Activated naive CD8-positive, alpha-beta T cell treated with anti-CD3 and anti-CD28 coated beads, Interleukin-2, amount 10 ng/mL, durations not matched to agents 7 days and 5 days (primary cell): ENCODE data around the gene GGA1. TPM values are rescaled to one million over a fixed set of nuclear protein-coding genes. Genes with fewer than 3 reads are reported as not detected.

Experiments
- ATAC-seq: fragments of 150-1000 bp; cut with Tn5 transposase; one replicate; pipeline ENCODE4 v1.10.0; 2021; ENCODE audit warnings: low read depth, moderate library complexity
- POLR2A ChIA-PET: fragments of 350-600 bp; sonication (Branson Sonifier 250); formaldehyde crosslinking; loops from one replicate; lab custom pipeline; 2021; ENCODE audit warnings: antibody characterized with exemption; lab: Charles Lee
- DNase-seq: peaks from one replicate; pipeline ENCODE4 v3.0.0; 2021
- H3K27ac Mint-ChIP-seq: one replicate; pipeline ENCODE4 v1.8.0; 2022; ENCODE audit warnings: mild to moderate bottlenecking, mixed read lengths
- H3K27me3 Mint-ChIP-seq: one replicate; pipeline ENCODE4 v1.8.0; 2022; ENCODE audit warnings: mild to moderate bottlenecking, moderate library complexity, mixed read lengths
- H3K36me3 Mint-ChIP-seq: one replicate; pipeline ENCODE4 v1.8.0; 2021; ENCODE audit warnings: mild to moderate bottlenecking, mixed read lengths
- H3K4me1 Mint-ChIP-seq: one replicate; pipeline ENCODE4 v1.8.0; 2021; ENCODE audit warnings: mixed read lengths
- H3K4me3 Mint-ChIP-seq: one replicate; pipeline ENCODE4 v1.8.0; 2022; ENCODE audit warnings: mild to moderate bottlenecking, moderate library complexity, mixed read lengths
- H3K9me3 Mint-ChIP-seq: one replicate; pipeline ENCODE4 v1.8.0; 2021; ENCODE audit warnings: mixed read lengths
- total RNA-seq, 2 experiments: library from RNA; stranded (reverse); gene quantifications; one replicate each; pipeline ENCODE4 v1.2.3, GENCODE V29; 2021

GGA1 gene
- total RNA-seq, 2 experiments from 2014 or later: 75.3 to 79.5 TPM

GRCh38 chr22:37632174-37633088, 23.8 kb downstream of the GGA1 start:
- DNase-seq (peak; percentile 62), ATAC-seq (peak; percentile 6)
- peaks cover 7% of the 10 kb centered on the region for H3K36me3 Mint-ChIP-seq
- peak overlapping the region; percentile 82 for H3K4me3 Mint-ChIP-seq
- POLR2A ChIA-PET: interaction anchor here (0.6 to 3.4 kb wide), 8 partner anchors 11 to 47 kb away, joined by 3 to 51 read pairs (median 6); partner anchors contain the start of genes GGA1 and PDXP
- no peaks in the 10 kb centered on the region for H3K27me3 Mint-ChIP-seq
- peaks cover 65% of the 10 kb centered on the region for H3K4me1 Mint-ChIP-seq
- H3K27ac Mint-ChIP-seq: peak overlapping the region; percentile 99
- H3K9me3 Mint-ChIP-seq: no peaks in the 10 kb centered on the region

- POLR2A ChIA-PET: interaction anchor here (0.6 to 3.4 kb wide), 11 partner anchors 8 to 48 kb away, joined by 3 to 51 read pairs (median 4); partner anchors contain the start of genes GGA1 and PDXP
- H3K36me3 Mint-ChIP-seq: peaks cover 7% of the 10 kb centered on the region
Observed at GRCh38 chr22:37633089-37633624, 24.5 kb downstream of the GGA1 start.

GRCh38 chr22:37633625-37634416, 25.2 kb downstream of the GGA1 start:
- Mint-ChIP-seq H3K9me3 (no peaks in the 10 kb centered on the region), H3K27ac (peak overlapping the region; percentile 99), H3K4me3 (peak overlapping the region; percentile 82), H3K36me3 (peaks cover 7% of the 10 kb centered on the region), H3K27me3 (no peaks in the 10 kb centered on the region), H3K4me1 (peaks cover 67% of the 10 kb centered on the region)
- peak; percentile 62 for ATAC-seq
- POLR2A ChIA-PET: interaction anchor here (0.6 to 3.4 kb wide), 12 partner anchors 9 to 391 kb away, joined by 3 to 51 read pairs (median 4); partner anchors contain the start of genes GGA1 and PDXP
- DNase-seq: peak; percentile 79

More at GRCh38 chr22:37633089-37633624, 24.5 kb downstream of the GGA1 start:
- DNase-seq: peak; percentile 76
- Mint-ChIP-seq H3K9me3 (no peaks in the 10 kb centered on the region), H3K4me1 (peaks cover 66% of the 10 kb centered on the region), H3K27ac (peak overlapping the region; percentile 99), H3K27me3 (no peaks in the 10 kb centered on the region), H3K4me3 (peak overlapping the region; percentile 82)
- ATAC-seq: peak; percentile 53

- Mint-ChIP-seq H3K27ac (peak overlapping the region; percentile 99), H3K4me1 (peaks cover 64% of the 10 kb centered on the region), H3K4me3 (peak overlapping the region; percentile 82), H3K9me3 (no peaks in the 10 kb centered on the region), H3K27me3 (no peaks in the 10 kb centered on the region), H3K36me3 (peaks cover 7% of the 10 kb centered on the region)
- ATAC-seq (no peak), DNase-seq (no peak)
- POLR2A ChIA-PET: interaction anchor here (0.8 to 4.3 kb wide), 8 partner anchors 9 to 392 kb away, joined by 3 to 26 read pairs (median 4); partner anchors contain the start of genes GGA1 and PDXP
Observed at GRCh38 chr22:37634417-37634924, 25.8 kb downstream of the GGA1 start.

- Mint-ChIP-seq H3K27me3 (no peaks in the 10 kb centered on the region), H3K9me3 (no peaks in the 10 kb centered on the region), H3K4me3 (peak overlapping the region; percentile 82), H3K27ac (peak overlapping the region; percentile 99), H3K36me3 (peaks cover 7% of the 10 kb centered on the region), H3K4me1 (peaks cover 64% of the 10 kb centered on the region)
- POLR2A ChIA-PET: interaction anchor here (1.1 to 4.3 kb wide), 4 partner anchors 8 to 392 kb away, joined by 3 to 26 read pairs (median 20); partner anchors contain the start of genes GGA1 and PDXP
- DNase-seq: no peak
- no peak for ATAC-seq
Observed at GRCh38 chr22:37635157-37635556, 26.5 kb downstream of the GGA1 start.

- ATAC-seq (peak; percentile 9), DNase-seq (peak; percentile 65)
Observed at GRCh38 chr22:37636186-37636948, 27.7 kb downstream of the GGA1 start.

GRCh38 chr22:37636949-37637273, 28.3 kb downstream of the GGA1 start:
- DNase-seq (no peak), ATAC-seq (no peak)
- Mint-ChIP-seq H3K9me3 (no peaks in the 10 kb centered on the region), H3K4me1 (peaks cover 64% of the 10 kb centered on the region), H3K27ac (peak overlapping the region; percentile 92), H3K27me3 (no peaks in the 10 kb centered on the region), H3K36me3 (peaks cover 11% of the 10 kb centered on the region), H3K4me3 (peak overlapping the region; percentile 80)
- POLR2A ChIA-PET: interaction anchor here (0.6 to 5.8 kb wide), 9 partner anchors 10 to 392 kb away, joined by 3 to 51 read pairs (median 6); partner anchors contain the start of genes GGA1, LGALS1, LGALS2 and PDXP

More at GRCh38 chr22:37636186-37636948, 27.7 kb downstream of the GGA1 start:
- Mint-ChIP-seq H3K4me3 (peak overlapping the region; percentile 80), H3K4me1 (peaks cover 64% of the 10 kb centered on the region), H3K27ac (peak overlapping the region; percentile 92), H3K36me3 (peaks cover 9% of the 10 kb centered on the region), H3K27me3 (no peaks in the 10 kb centered on the region), H3K9me3 (no peaks in the 10 kb centered on the region)
- POLR2A ChIA-PET: interaction anchor here (1.0 to 5.8 kb wide), 8 partner anchors 10 to 392 kb away, joined by 3 to 51 read pairs (median 10); partner anchors contain the start of genes GGA1, LGALS1, PDXP and RAC2

- POLR2A ChIA-PET: interaction anchor here (1.0 to 5.8 kb wide), 9 partner anchors 11 to 48 kb away, joined by 3 to 51 read pairs (median 16); partner anchors contain the start of genes GGA1, LGALS1, NOL12 and PDXP
- H3K9me3 Mint-ChIP-seq: no peaks in the 10 kb centered on the region
- no peaks in the 10 kb centered on the region for H3K27me3 Mint-ChIP-seq
- DNase-seq (no peak), ATAC-seq (peak; percentile 24)
- peaks cover 15% of the 10 kb centered on the region for H3K36me3 Mint-ChIP-seq
- peaks cover 61% of the 10 kb centered on the region for H3K4me1 Mint-ChIP-seq
- H3K4me3 Mint-ChIP-seq: peak overlapping the region; percentile 100
- peak overlapping the region; percentile 82 for H3K27ac Mint-ChIP-seq
Observed at GRCh38 chr22:37638391-37639069, 29.9 kb downstream of the GGA1 start.

GRCh38 chr22:37639070-37639760, 30.6 kb downstream of the GGA1 start, which contains the start of gene SH3BP1:
Gene SH3BP1 (plus strand): TSS chr22:37639669. CDS start chr22:37639788, 119 bp downstream.
- peak; percentile 51 for ATAC-seq
- peak; percentile 84 for DNase-seq
- no peaks in the 10 kb centered on the region for H3K9me3 Mint-ChIP-seq
- peak within 1 kb of the TSS; percentile 100 for H3K27ac Mint-ChIP-seq
- peaks cover 18% of the 10 kb centered on the region for H3K36me3 Mint-ChIP-seq
- H3K27me3 Mint-ChIP-seq: no peaks in the 10 kb centered on the region
- peak within 1 kb of the TSS; percentile 100 for H3K4me3 Mint-ChIP-seq
- peaks cover 59% of the 10 kb centered on the region for H3K4me1 Mint-ChIP-seq
- POLR2A ChIA-PET: interaction anchor here (0.6 to 5.8 kb wide), 5 partner anchors 12 to 1266 kb away, joined by 3 to 51 read pairs (median 16); partner anchors contain the start of genes GGA1, LGALS1 and PDXP

GRCh38 chr22:37639771-37640590, 31.3 kb downstream of the GGA1 start:
- POLR2A ChIA-PET: interaction anchor here (0.6 to 5.8 kb wide), 7 partner anchors 9 to 1266 kb away, joined by 3 to 51 read pairs (median 9); partner anchors contain the start of genes GGA1, LGALS1 and PDXP
- DNase-seq: peak; percentile 59
- Mint-ChIP-seq H3K27me3 (no peaks in the 10 kb centered on the region), H3K27ac (peak overlapping the region; percentile 100), H3K36me3 (peaks cover 17% of the 10 kb centered on the region), H3K4me1 (peaks cover 52% of the 10 kb centered on the region), H3K9me3 (no peaks in the 10 kb centered on the region), H3K4me3 (peak overlapping the region; percentile 100)
- no peak for ATAC-seq
